Melanocyte of skin (primary cell): Measurements from ENCODE around the gene ALOX12B. TPM values are rescaled to one million over a fixed set of nuclear protein-coding genes. Genes with fewer than 3 reads are reported as not detected.

Experiments used
- small RNA-seq, 2 donors: library from RNA; depleted of rRNA; stranded (forward); fragments of <200 nt; gene quantifications; one replicate each; pipeline ENCODE3, GENCODE V24; 2012
- total RNA-seq, 2 donors: library from RNA; depleted of rRNA; stranded (reverse); fragments of >200 nt; gene quantifications; 2 replicates each; pipeline ENCODE4 v1.2.3, GENCODE V29; 2012

The ALOX12B gene
- total RNA-seq, result not detected

GRCh38 chr17:8087075-8087951, at the start of gene ALOX12B:
Gene ALOX12B, minus strand, starts transcription at chr17:8087716. Its CDS starts 274 bp downstream, at chr17:8087442.

GRCh38 chr17:8123695-8124349, 36.3 kb upstream of the ALOX12B start, which contains the start of gene HES7:
Gene HES7, minus strand, starts transcription at chr17:8124106. Its CDS starts 22 bp downstream, at chr17:8124084.

DNA sequence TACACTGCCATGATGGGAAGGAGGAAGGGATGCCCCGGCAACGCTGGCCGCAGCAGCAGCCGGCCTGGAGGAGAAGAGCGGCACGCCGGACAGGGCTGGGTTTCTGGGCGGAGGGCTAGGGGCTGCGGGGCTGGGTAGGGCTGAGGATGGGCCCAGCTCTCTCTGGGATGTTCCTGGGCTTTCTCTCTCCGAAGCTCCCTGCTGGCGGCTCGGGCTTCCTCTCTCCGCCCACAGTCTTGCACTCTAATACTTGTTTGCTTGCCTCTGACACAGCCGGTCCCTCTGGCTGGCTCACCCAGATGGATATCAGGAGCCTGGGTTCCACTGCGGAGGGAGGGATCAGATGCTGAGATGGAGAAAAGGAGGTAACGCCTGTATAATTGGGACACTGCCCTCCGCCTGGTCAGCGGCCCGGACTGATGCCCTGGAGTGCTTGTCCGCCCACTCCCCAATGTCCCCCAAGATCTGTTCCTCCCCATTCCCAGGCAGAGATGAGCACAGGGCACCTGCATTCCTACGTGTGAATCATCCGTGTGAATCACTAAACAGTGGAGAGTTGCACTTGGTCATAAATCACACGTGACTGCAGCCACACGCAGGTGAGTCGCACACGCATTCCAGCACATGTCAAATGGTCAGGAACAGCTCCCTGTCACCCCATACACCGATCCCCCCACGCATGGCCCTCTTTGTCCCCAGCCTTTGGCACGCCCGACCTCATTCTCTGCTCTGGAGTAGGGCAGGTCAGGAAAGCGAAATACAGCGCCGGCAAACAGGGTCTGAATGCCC, 30.7 kb upstream of the ALOX12B start, which contains the start of gene ALOXE3:
Gene ALOXE3, minus strand, starts transcription at position 535 of the 789 bp plus-strand sequence. Its CDS starts 524 bp downstream, at position 11.

GRCh38 chr17:8038954-8039610, 48.4 kb downstream of the ALOX12B start, which contains the start of gene ALOX15B:
Gene ALOX15B, plus strand, starts transcription at chr17:8039059. Its CDS starts 97 bp downstream, at chr17:8039156.

Small RNA genes within 50 kb of the gene (small RNA-seq; reads per million reads assigned to genes)
- 0 reads per million in 2 donors for gene MIR4314

Other genes starting within 250 kb of the ALOX12B start
- gene TMEM88, start 232.7 kb downstream of the ALOX12B start, total RNA-seq, result under 1 TPM in 1 of 2 donors, not detected in 1; 0.34 TPM
- 10 to 100 TPM; 47.1 to 68.9 TPM for gene NAA38, start 230.2 kb downstream of the ALOX12B start, total RNA-seq
- gene CYB5D1, start 229.7 kb downstream of the ALOX12B start, total RNA-seq, result 1 to 10 TPM; 5.9 to 8.3 TPM
- gene CHD3, start 198.9 kb downstream of the ALOX12B start, total RNA-seq, result 10 to 100 TPM; 46.8 to 69.9 TPM
- gene RNF227, start 171.4 kb downstream of the ALOX12B start, total RNA-seq, result 1 to 10 TPM in 1 of 2 donors, under 1 TPM in 1; 1.00 to 1.7 TPM
- under 1 TPM; under 0.01 to 0.69 TPM for gene KCNAB3, start 157.9 kb downstream of the ALOX12B start, total RNA-seq
- 10 to 100 TPM; 41.3 to 48.6 TPM for gene TRAPPC1, start 155.8 kb downstream of the ALOX12B start, total RNA-seq
- gene CNTROB, start 155.5 kb downstream of the ALOX12B start, total RNA-seq, result 10 to 100 TPM; 22.3 to 24.8 TPM
- gene GUCY2D, start 85.1 kb downstream of the ALOX12B start, total RNA-seq, result 1 to 10 TPM in 1 of 2 donors, not detected in 1; 1.4 TPM
- under 1 TPM in 1 of 2 donors, not detected in 1; under 0.01 TPM for gene ALOX15B, start 48.7 kb downstream of the ALOX12B start, total RNA-seq
- gene ALOXE3, start 30.8 kb upstream of the ALOX12B start, total RNA-seq, result not detected
- under 1 TPM in 1 of 2 donors, not detected in 1; 0.67 TPM for gene HES7, start 36.4 kb upstream of the ALOX12B start, total RNA-seq
- 10 to 100 TPM; 22.0 to 25.5 TPM for gene PER1, start 64.7 kb upstream of the ALOX12B start, total RNA-seq
- gene VAMP2, start 75.2 kb upstream of the ALOX12B start, total RNA-seq, result 1 to 10 TPM; 5.5 to 6.3 TPM
- gene TMEM107, start 88.7 kb upstream of the ALOX12B start, total RNA-seq, result 10 to 100 TPM; 24.1 to 32.0 TPM
- gene BORCS6, start 102.5 kb upstream of the ALOX12B start, total RNA-seq, result 1 to 10 TPM; 6.3 to 8.9 TPM
- gene AURKB, start 122.9 kb upstream of the ALOX12B start, total RNA-seq, result 10 to 100 TPM; 23.7 to 88.6 TPM
- gene CTC1, start 160.3 kb upstream of the ALOX12B start, total RNA-seq, result 1 to 10 TPM; 5.0 to 5.5 TPM
- 10 to 100 TPM; 44.7 to 78.3 TPM for gene PFAS, start 161.6 kb upstream of the ALOX12B start, total RNA-seq
- 10 to 100 TPM in 1 of 2 donors, 1 to 10 TPM in 1; 8.3 to 14.0 TPM for gene RANGRF, start 201.0 kb upstream of the ALOX12B start, total RNA-seq
- gene SLC25A35, start 207.7 kb upstream of the ALOX12B start, total RNA-seq, result 1 to 10 TPM in 1 of 2 donors, under 1 TPM in 1; 0.67 to 1.4 TPM
- gene ARHGEF15, start 222.5 kb upstream of the ALOX12B start, total RNA-seq, result not detected